Naive thymus-derived CD8-positive, alpha-beta T cell (primary cell): ENCODE measurements around the gene TCEA3. TPM values are rescaled to one million over a fixed set of nuclear protein-coding genes. Genes with fewer than 3 reads are reported as not detected.

ENCODE experiments used
- ATAC-seq, 2 donors: fragments of 150-1000 bp; cut with Tn5 transposase in 1 of 2; sonication (Bioruptor Pico), chemical (Tn5 transposase) in 1 of 2; 1 replicate in 1 of 2; 2 replicates in 1 of 2; pipeline ENCODE4 v1.10.0; 2021; ENCODE audit warnings: mild to moderate bottlenecking in 2 of 2, moderate library complexity in 2 of 2
- POLR2A ChIA-PET: fragments of 350-600 bp; sonication (Branson Sonifier 250); formaldehyde crosslinking; loops from one replicate; lab custom pipeline; 2021; ENCODE audit warnings: antibody characterized with exemption; lab: Charles Lee
- DNase-seq, 10 donors: peaks; one replicate each; pipeline versions ENCODE4 v3.0.0 to v3.0.0-alpha.2; 2020 to 2022
- H3K27ac Mint-ChIP-seq, 10 donors: one replicate each; pipeline ENCODE4 v1.8.0; 2020 to 2022; ENCODE audit warnings: mild to moderate bottlenecking in 10 of 10, mixed read lengths in 10 of 10, moderate library complexity in 4 of 10, inconsistent platforms in 1 of 10
- H3K27me3 Mint-ChIP-seq, 5 donors: one replicate each; pipeline ENCODE4 v1.8.0; 2021 to 2022; ENCODE audit warnings: mixed read lengths in 5 of 5
- H3K36me3 Mint-ChIP-seq, 3 donors: one replicate each; pipeline ENCODE4 v1.8.0; 2020 to 2022; ENCODE audit warnings: mixed read lengths in 3 of 3, mild to moderate bottlenecking in 2 of 3, inconsistent platforms in 1 of 3
- H3K4me1 Mint-ChIP-seq, 4 donors: one replicate each; pipeline ENCODE4 v1.8.0; 2021 to 2022; ENCODE audit warnings: mixed read lengths in 4 of 4
- H3K4me3 Mint-ChIP-seq, 10 donors: one replicate each; pipeline ENCODE4 v1.8.0; 2020 to 2022; ENCODE audit warnings: mild to moderate bottlenecking in 10 of 10, mixed read lengths in 10 of 10, moderate library complexity in 6 of 10, inconsistent platforms in 1 of 10
- H3K9me3 Mint-ChIP-seq, 9 donors: one replicate each; pipeline ENCODE4 v1.8.0; 2020 to 2022; ENCODE audit warnings: mixed read lengths in 9 of 9, mild to moderate bottlenecking in 3 of 9, inconsistent platforms in 1 of 9, moderate library complexity in 1 of 9
- polyA plus RNA-seq, 3 donors: library from polyadenylated mRNA; unstranded; fragments of 300-500 nt; fragmentation: Illumina TruSeq; gene quantifications; one replicate each; pipeline ENCODE4 v1.2.3, GENCODE V29; 2021
- total RNA-seq, 8 experiments: library from RNA in 2 of 8; stranded (reverse) in 2 of 8; gene quantifications; one replicate each; pipeline ENCODE4 v1.2.3 and lab custom pipeline; 2021 to 2026

Gene TCEA3
- total and polyA plus RNA-seq, 5 experiments from 2014 or later, result 22.5 to 44.4 (median 32.4) TPM

- Mint-ChIP-seq H3K27me3 (no peaks in the 10 kb centered on the region), H3K27ac (no peak overlapping the region), H3K4me1 (no peaks in the 10 kb centered on the region), H3K36me3 (peaks cover 0 to 45% (median 11%) of the 10 kb centered on the region in 3 donors), H3K4me3 (no peak overlapping the region), H3K9me3 (no peaks in the 10 kb centered on the region)
- DNase-seq (no peak), ATAC-seq (no peak)
- POLR2A ChIA-PET, result no interaction called here
Measured at GRCh38 chr1:23395849-23396248, 28.7 kb downstream of the TCEA3 start.

- Mint-ChIP-seq H3K27me3 (no peaks in the 10 kb centered on the region), H3K27ac (no peak overlapping the region), H3K9me3 (no peaks in the 10 kb centered on the region), H3K4me3 (no peak overlapping the region), H3K4me1 (no peaks in the 10 kb centered on the region), H3K36me3 (peaks cover 0 to 41% (median 11%) of the 10 kb centered on the region in 3 donors)
- no peak for DNase-seq
- no peak for ATAC-seq
- POLR2A ChIA-PET, result interaction anchor here (1.2 kb wide), 1 partner anchor 17 kb away, joined by 3 read pairs; no protein-coding TSS in a partner anchor
Measured at GRCh38 chr1:23395154-23395724, 29.3 kb downstream of the TCEA3 start.

DNA sequence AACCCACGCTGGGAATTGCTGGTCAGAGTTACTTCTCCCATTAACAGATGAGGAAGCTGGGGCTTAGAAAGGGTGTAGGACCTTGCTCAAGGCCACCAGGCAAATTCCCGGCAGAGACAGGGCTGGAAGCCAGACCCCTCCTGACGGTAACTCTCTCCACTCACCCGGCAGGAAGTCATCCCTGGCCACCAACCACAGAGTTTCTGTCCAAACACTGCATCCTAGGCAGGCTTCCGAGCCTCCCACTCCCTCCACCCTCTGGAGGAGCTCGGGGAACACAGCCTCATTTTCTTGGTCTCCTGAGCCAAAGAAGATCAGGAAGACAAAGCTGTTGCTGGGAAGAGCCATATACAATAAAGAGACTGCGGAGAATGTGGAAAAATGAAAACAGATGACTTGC lies 29.9 kb downstream of the TCEA3 start:
- Mint-ChIP-seq H3K27ac (no peak overlapping the region), H3K9me3 (no peaks in the 10 kb centered on the region), H3K4me1 (no peaks in the 10 kb centered on the region), H3K27me3 (no peaks in the 10 kb centered on the region), H3K36me3 (peaks cover 0 to 40% (median 11%) of the 10 kb centered on the region in 3 donors), H3K4me3 (no peak overlapping the region)
- no peak for DNase-seq
- POLR2A ChIA-PET, result interaction anchor here (1.2 kb wide), 1 partner anchor 16 kb away, joined by 3 read pairs; no protein-coding TSS in a partner anchor
- no peak for ATAC-seq

DNA sequence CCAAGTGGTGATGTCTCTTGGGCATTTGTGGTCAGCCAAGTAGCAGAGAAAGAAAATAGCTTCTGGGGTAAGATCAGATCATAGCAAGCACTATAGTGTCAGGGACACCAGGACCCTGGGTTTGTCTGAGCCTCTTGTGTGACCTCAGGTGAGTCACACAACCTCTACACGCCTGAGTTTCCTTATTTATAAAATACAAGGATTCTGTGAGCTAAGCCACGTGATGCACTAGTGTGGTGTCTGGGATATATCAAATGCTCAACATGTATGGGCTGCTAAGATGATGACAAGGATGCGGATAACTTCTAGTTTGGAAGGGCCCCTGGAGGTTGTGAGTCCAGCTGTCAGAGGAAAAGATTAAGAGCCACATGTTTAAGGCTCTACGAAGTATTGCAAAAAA lies 30.4 kb downstream of the TCEA3 start:
- POLR2A ChIA-PET, result interaction anchor here (0.5 to 1.2 kb wide), 2 partner anchors 16 to 1368 kb away, joined by 3 read pairs; no protein-coding TSS in a partner anchor
- H3K27ac Mint-ChIP-seq, result no peak overlapping the region
- H3K4me1 Mint-ChIP-seq, result no peaks in the 10 kb centered on the region

GRCh38 chr1:23393706-23394105 lies 30.8 kb downstream of the TCEA3 start:
- H3K4me1 Mint-ChIP-seq, result no peaks in the 10 kb centered on the region
- no peak for DNase-seq
- H3K4me3 Mint-ChIP-seq, result no peak overlapping the region
- no peaks in the 10 kb centered on the region for H3K27me3 Mint-ChIP-seq
- POLR2A ChIA-PET, result interaction anchor here (0.5 kb wide), 1 partner anchor 1367 kb away, joined by 3 read pairs; no protein-coding TSS in a partner anchor
- H3K9me3 Mint-ChIP-seq, result no peaks in the 10 kb centered on the region
- H3K27ac Mint-ChIP-seq, result no peak overlapping the region
- peaks cover 0 to 40% (median 8%) of the 10 kb centered on the region in 3 donors for H3K36me3 Mint-ChIP-seq
- no peak for ATAC-seq

More for the DNA sequence above, 30.4 kb downstream of the TCEA3 start:
- Mint-ChIP-seq H3K27me3 (no peaks in the 10 kb centered on the region), H3K36me3 (peaks cover 0 to 40% (median 9%) of the 10 kb centered on the region in 3 donors), H3K9me3 (no peaks in the 10 kb centered on the region), H3K4me3 (no peak overlapping the region)
- DNase-seq (no peak), ATAC-seq (no peak)

- no peak for DNase-seq
- H3K9me3 Mint-ChIP-seq, result no peaks in the 10 kb centered on the region
- POLR2A ChIA-PET, result no interaction called here
- no peaks in the 10 kb centered on the region for H3K4me1 Mint-ChIP-seq
- no peak overlapping the region for H3K4me3 Mint-ChIP-seq
- H3K36me3 Mint-ChIP-seq, result peaks cover 0 to 34% (median 8%) of the 10 kb centered on the region in 3 donors
- no peak for ATAC-seq
- H3K27ac Mint-ChIP-seq, result no peak overlapping the region
- no peaks in the 10 kb centered on the region for H3K27me3 Mint-ChIP-seq
Measured at GRCh38 chr1:23392125-23392855, 32.3 kb downstream of the TCEA3 start.

DNA sequence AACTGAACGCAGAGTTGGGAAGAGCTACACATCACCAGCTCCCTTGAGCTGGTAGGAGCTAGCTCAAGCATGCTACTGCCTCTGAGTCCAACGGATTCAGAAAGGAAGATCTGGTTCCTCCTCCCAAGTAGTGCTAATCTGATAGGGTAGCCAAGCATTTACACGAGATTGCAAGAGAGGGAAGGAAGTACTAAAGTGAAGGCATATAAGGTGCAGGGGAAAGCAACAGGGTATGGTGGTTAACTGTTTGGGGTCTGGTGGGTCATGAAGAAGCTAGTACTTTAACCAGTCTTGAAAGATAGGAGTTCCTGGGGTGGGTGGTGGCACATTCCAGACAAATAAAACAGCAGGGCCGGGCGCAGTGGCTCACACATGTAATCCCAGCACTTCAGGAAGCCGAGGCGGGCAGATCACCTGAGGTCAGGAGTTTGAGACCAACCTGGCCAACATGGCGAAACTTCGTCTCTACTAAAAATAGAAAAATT lies 34.7 kb downstream of the TCEA3 start:
- H3K4me1 Mint-ChIP-seq, result no peaks in the 10 kb centered on the region
- H3K9me3 Mint-ChIP-seq, result no peaks in the 10 kb centered on the region
- DNase-seq, result no peak
- no peaks in the 10 kb centered on the region for H3K27me3 Mint-ChIP-seq
- POLR2A ChIA-PET, result no interaction called here
- H3K36me3 Mint-ChIP-seq, result peaks cover 0 to 15% (median 3%) of the 10 kb centered on the region in 3 donors
- ATAC-seq, result no peak
- H3K27ac Mint-ChIP-seq, result peak overlapping the region in 1 of 10 donors; percentile 75
- no peak overlapping the region for H3K4me3 Mint-ChIP-seq

DNA sequence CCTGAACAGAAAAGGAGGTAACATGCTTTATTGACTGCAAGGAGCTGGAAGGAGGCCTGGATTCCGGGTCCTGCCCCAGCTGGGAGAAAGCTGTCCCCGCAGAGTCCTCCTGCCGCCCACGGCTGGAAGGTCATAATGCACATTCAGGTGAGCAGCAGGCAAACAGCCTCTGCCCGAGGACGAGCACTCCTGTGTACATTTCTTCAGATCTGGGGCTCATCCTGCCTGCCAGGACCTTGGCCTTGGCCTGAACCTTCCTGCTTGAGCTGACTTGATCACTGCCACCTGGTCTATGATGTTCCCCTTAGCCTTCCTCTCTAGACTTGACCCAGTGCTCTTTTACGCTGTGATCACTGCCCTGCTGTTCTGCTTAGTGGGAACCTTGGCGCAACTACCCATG lies 37.1 kb downstream of the TCEA3 start:
- no peak overlapping the region for H3K4me3 Mint-ChIP-seq
- H3K27me3 Mint-ChIP-seq, result no peaks in the 10 kb centered on the region
- ATAC-seq (no peak), DNase-seq (no peak)
- no peaks in the 10 kb centered on the region for H3K9me3 Mint-ChIP-seq
- POLR2A ChIA-PET, result no interaction called here
- H3K27ac Mint-ChIP-seq, result peak overlapping the region in 1 of 10 donors; percentile 7
- H3K4me1 Mint-ChIP-seq, result no peaks in the 10 kb centered on the region
- H3K36me3 Mint-ChIP-seq, result peaks cover 0 to 20% (median 7%) of the 10 kb centered on the region in 3 donors

DNA sequence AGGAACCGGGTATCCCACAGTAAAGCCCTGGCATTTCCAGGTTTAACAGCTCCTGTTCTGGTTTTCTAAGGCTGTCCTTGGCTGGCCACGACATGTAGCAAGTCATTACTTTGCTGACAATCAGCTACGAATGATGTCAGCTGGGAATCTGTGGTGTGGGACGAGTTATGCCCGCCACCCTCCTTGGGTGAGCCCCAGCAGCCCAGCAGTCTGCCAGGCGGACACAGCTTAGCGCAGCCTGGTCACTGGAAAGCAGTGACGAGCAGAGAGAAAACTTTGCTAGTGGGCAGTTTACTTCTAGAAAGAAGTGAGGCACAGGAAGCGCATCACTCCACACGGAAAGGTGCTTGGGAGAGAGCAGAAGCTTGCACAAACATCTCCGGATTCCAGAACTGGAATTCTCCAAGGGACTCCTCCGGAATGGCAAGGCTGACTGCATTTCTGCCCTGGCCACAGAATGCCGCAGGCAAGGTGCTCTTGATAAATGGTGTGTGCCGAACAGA lies 39.4 kb downstream of the TCEA3 start:
- ATAC-seq (no peak), DNase-seq (no peak)
- H3K4me1 Mint-ChIP-seq, result no peaks in the 10 kb centered on the region
- POLR2A ChIA-PET, result no interaction called here
- H3K9me3 Mint-ChIP-seq, result no peaks in the 10 kb centered on the region
- H3K36me3 Mint-ChIP-seq, result peaks cover 0 to 39% (median 12%) of the 10 kb centered on the region in 3 donors
- no peak overlapping the region for H3K27ac Mint-ChIP-seq
- no peak overlapping the region for H3K4me3 Mint-ChIP-seq
- H3K27me3 Mint-ChIP-seq, result no peaks in the 10 kb centered on the region

- Mint-ChIP-seq H3K4me1 (no peaks in the 10 kb centered on the region), H3K27ac (peak overlapping the region in 2 of 10 donors; percentile 12 to 62), H3K9me3 (no peaks in the 10 kb centered on the region), H3K27me3 (no peaks in the 10 kb centered on the region), H3K4me3 (no peak overlapping the region), H3K36me3 (peaks cover 0 to 39% (median 12%) of the 10 kb centered on the region in 3 donors)
- POLR2A ChIA-PET, result interaction anchor here (0.7 kb wide), 2 partner anchors 74 to 1863 kb away, joined by 3 to 6 read pairs; no protein-coding TSS in a partner anchor
- no peak for ATAC-seq
- no peak for DNase-seq
Measured at GRCh38 chr1:23384312-23385058, 40.1 kb downstream of the TCEA3 start.

- ATAC-seq (no peak), DNase-seq (no peak)
- Mint-ChIP-seq H3K27ac (peak overlapping the region in 4 of 10 donors; percentile 9 to 62 (median 24)), H3K4me3 (no peak overlapping the region), H3K4me1 (no peaks in the 10 kb centered on the region), H3K27me3 (no peaks in the 10 kb centered on the region), H3K36me3 (peaks cover 0 to 39% (median 12%) of the 10 kb centered on the region in 3 donors), H3K9me3 (no peaks in the 10 kb centered on the region)
- POLR2A ChIA-PET, result interaction anchor here (0.6 to 0.7 kb wide), 3 partner anchors 75 to 1864 kb away, joined by 3 to 6 read pairs (median 6); no protein-coding TSS in a partner anchor
Measured at GRCh38 chr1:23383577-23384311, 40.8 kb downstream of the TCEA3 start.
